ENCODE measurements around the gene TTLL6. TPM values are rescaled to one million over a fixed set of nuclear protein-coding genes. Genes with fewer than 3 reads are reported as not detected.
A peak's percentile ranks its signal among the peaks of the same experiment; 100 is the strongest.

The TTLL6 gene
- total RNA-seq, 2 experiments from 2014 or later: not detected

- intact Hi-C loops (cut with micrococcal nuclease): no loop called here
- Mint-ChIP-seq H3K9me3 (no peaks in the 10 kb centered on the region), H3K36me3 (ENCODE audit: low read depth) (peaks cover 14% of the 10 kb centered on the region), H3K4me1 (ENCODE audit: low read depth) (peaks cover 6% of the 10 kb centered on the region), H3K27ac (no peak overlapping the region), H3K4me3 (no peak overlapping the region), H3K27me3 (no peaks in the 10 kb centered on the region)
- ChIA-PET POLR2A (interaction anchor here (1.0 kb wide), 1 partner anchor 20 kb away, joined by 3 read pairs; no protein-coding TSS in a partner anchor), CTCF (interaction anchor here (0.9 to 1.6 kb wide), 4 partner anchors 24 to 178 kb away, joined by 3 to 13 read pairs (median 3); no protein-coding TSS in a partner anchor)
- ATAC-seq (no peak), DNase-seq (no peak)
- no peak for TF ChIP-seq CTCF (IDR thresholded peaks at IDR 0.05)
Measured at GRCh38 chr17:48854774-48855476, 37.9 kb upstream of the TTLL6 start.

DNA sequence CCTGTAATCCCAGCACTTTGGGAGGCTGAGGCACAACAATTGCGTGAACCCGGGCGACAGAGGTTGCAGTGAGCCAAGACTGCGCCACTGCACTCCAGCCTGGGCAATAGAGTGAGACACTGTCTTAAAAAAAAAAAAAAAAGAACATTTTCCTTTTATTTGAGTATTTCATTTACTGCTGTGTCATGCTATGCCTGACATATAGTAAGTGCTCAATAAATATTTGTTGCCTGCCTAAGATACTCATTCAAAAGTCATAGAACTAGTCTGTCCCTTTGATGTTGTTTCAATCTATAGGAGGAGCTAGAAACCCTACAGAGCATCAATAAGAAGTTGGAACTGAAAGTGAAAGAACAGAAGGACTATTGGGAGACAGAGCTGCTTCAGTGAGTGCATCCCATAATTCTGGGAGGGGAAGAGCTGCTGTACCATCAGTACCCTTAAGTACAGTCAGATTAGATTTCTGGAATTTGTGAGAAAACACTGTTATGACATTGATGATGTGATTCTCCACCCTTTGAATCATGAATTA, 33.8 kb upstream of the TTLL6 start:
- Mint-ChIP-seq H3K4me3 (no peak overlapping the region), H3K27ac (no peak overlapping the region), H3K36me3 (ENCODE audit: low read depth) (peaks cover 33% of the 10 kb centered on the region), H3K4me1 (ENCODE audit: low read depth) (peaks cover 5% of the 10 kb centered on the region), H3K9me3 (no peaks in the 10 kb centered on the region), H3K27me3 (no peaks in the 10 kb centered on the region)
- TF ChIP-seq CTCF (IDR thresholded peaks at IDR 0.05): no peak
- peak; percentile 13 for ATAC-seq
- no peak for DNase-seq
- intact Hi-C loops (cut with micrococcal nuclease): no loop called here
- POLR2A ChIA-PET: no interaction called here
- CTCF ChIA-PET: interaction anchor here (1.5 to 6.4 kb wide), 6 partner anchors 9 to 47 kb away, joined by 4 to 31 read pairs (median 6); no protein-coding TSS in a partner anchor

DNA sequence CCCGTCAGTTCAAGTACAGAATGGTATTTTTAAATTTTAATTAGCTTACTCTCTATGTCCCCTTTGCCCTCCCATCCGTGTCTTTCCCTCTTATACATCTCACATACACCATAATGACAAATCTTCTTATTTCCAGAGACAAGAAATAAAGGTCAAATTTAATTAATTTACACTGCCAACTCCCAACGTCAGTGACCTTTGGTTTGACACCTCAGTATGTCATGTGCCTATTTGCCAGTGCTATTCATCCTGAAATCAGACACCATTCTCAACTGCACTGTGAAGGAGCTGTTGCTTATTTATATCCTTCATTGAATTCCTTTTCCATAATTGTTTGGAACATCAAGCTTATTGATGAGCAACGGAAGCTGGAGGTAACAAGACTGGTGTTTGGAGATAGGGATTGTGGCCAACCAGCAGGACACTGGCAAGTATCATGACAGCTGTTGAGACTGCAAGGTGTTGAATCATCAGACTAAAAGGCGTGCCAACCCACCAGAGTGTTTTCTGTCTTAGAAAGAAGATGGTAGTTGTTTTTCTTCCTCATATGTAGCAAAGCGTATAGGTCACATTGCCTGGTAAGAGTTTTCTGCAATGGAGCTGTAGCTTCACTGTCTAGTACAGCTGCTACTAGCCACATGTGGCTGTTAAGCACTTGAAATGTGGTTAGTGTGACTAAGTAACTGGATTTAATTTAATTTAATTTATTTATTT, 26.3 kb upstream of the TTLL6 start:
- no peak for TF ChIP-seq CTCF (IDR thresholded peaks at IDR 0.05)
- DNase-seq (no peak), ATAC-seq (no peak)
- Mint-ChIP-seq H3K27me3 (no peaks in the 10 kb centered on the region), H3K4me1 (ENCODE audit: low read depth) (peaks cover 41% of the 10 kb centered on the region), H3K36me3 (ENCODE audit: low read depth) (peaks cover 29% of the 10 kb centered on the region), H3K4me3 (no peak overlapping the region), H3K27ac (no peak overlapping the region), H3K9me3 (no peaks in the 10 kb centered on the region)
- intact Hi-C loops (cut with micrococcal nuclease): no loop called here
- POLR2A ChIA-PET: interaction anchor here (0.6 to 1.3 kb wide), 3 partner anchors 9 to 730 kb away, joined by 3 to 4 read pairs (median 3); no protein-coding TSS in a partner anchor
- CTCF ChIA-PET: interaction anchor here (0.8 to 2.1 kb wide), 10 partner anchors 9 to 165 kb away, joined by 3 to 10 read pairs (median 4); no protein-coding TSS in a partner anchor

DNA sequence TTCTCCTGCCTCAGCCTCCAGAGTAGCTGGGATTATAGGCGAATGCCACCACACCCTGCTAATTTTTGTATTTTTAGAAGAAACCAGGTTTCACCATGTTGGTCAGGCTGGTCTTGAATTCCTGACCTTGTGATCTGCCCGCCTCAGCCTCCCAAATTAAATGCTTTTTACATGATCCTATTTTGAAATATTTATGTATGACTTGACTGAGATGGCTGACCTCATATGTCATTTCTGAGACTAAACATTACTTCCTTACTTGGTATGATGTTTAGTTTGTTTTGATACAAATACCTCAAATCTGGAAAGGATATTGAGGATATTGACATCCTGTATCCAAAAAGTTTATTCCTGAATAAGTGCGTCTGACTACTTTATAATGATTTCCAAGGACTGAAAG, 25.7 kb upstream of the TTLL6 start:
- Mint-ChIP-seq H3K27ac (no peak overlapping the region), H3K36me3 (ENCODE audit: low read depth) (peaks cover 24% of the 10 kb centered on the region), H3K27me3 (no peaks in the 10 kb centered on the region), H3K9me3 (no peaks in the 10 kb centered on the region), H3K4me1 (ENCODE audit: low read depth) (peaks cover 47% of the 10 kb centered on the region), H3K4me3 (no peak overlapping the region)
- ATAC-seq (no peak), DNase-seq (no peak)
- intact Hi-C loops (cut with micrococcal nuclease): no loop called here
- ChIA-PET POLR2A (interaction anchor here (0.7 to 1.3 kb wide), 2 partner anchors 9 to 20 kb away, joined by 3 to 4 read pairs; no protein-coding TSS in a partner anchor), CTCF (interaction anchor here (0.9 to 2.1 kb wide), 6 partner anchors 29 to 164 kb away, joined by 3 to 10 read pairs (median 4); no protein-coding TSS in a partner anchor)
- no peak for TF ChIP-seq CTCF (IDR thresholded peaks at IDR 0.05)
